AG04450 (cell line): ENCODE results near the gene GRK5. TPM values are rescaled to one million over a fixed set of nuclear protein-coding genes. Genes with fewer than 3 reads are reported as not detected.

Source experiments
- CTCF ChIA-PET: fragments of 300-600, 350-600 bp; formaldehyde crosslinking; extraction: SDS; loops from one replicate; lab custom pipeline; 2022; ENCODE audit warnings: antibody characterized with exemption, inconsistent platforms; lab: Charles Lee
- POLR2A ChIA-PET: fragments of 350-600 bp; formaldehyde crosslinking; extraction: SDS; loops from one replicate; lab custom pipeline; 2021; ENCODE audit warnings: antibody characterized with exemption, inconsistent platforms; lab: Yijun Ruan, JAX
- DNase-seq: peaks from one replicate; pipeline ENCODE4 v3.0.0-alpha.2; 2011; ENCODE audit warnings: low read depth, low spot score
- H3K27ac ChIP-seq: one replicate; pipeline ENCODE4 v1.5.1; 2012; ENCODE audit warnings: low read depth, low read length, control low read depth
- H3K27me3 ChIP-seq: one replicate; pipeline ENCODE4 v1.6.0; 2012; ENCODE audit warnings: low read length; ENCODE audit not compliant: control insufficient read depth, insufficient read depth
- H3K4me3 ChIP-seq: 2 replicates; pipeline ENCODE4 v1.5.1; 2011; ENCODE audit warnings: mild to moderate bottlenecking, low read depth, low read length, control low read depth
- H3K9me3 ChIP-seq: 2 replicates; pipeline ENCODE4 v1.5.1; 2012; ENCODE audit warnings: low read length; ENCODE audit not compliant: control insufficient read depth, insufficient read depth
- CTCF ChIP-seq: IDR thresholded peaks from 2 replicates; pipeline ENCODE4 v1.5.1; 2011; ENCODE audit warnings: low read depth, low read length, control low read depth, inconsistent platforms
- polyA plus RNA-seq: library from polyadenylated mRNA; depleted of rRNA; stranded (reverse); fragments of >200 nt; gene quantifications from 2 replicates; pipeline ENCODE4 v1.2.3, GENCODE V29; 2011

The GRK5 gene
- polyA plus RNA-seq, 1 experiment: 27.6 TPM

- H3K27me3 ChIP-seq: no peaks in the 10 kb centered on the region
- no peaks in the 10 kb centered on the region for H3K9me3 ChIP-seq
- POLR2A ChIA-PET: no interaction called here
- no peak overlapping the region for H3K27ac ChIP-seq
- CTCF ChIA-PET: no interaction called here
- DNase-seq: no peak
- H3K4me3 ChIP-seq: no peak overlapping the region
- TF ChIP-seq CTCF: no peak
Observed at GRCh38 chr10:119397416-119397815, 190.0 kb downstream of the GRK5 start.

DNA sequence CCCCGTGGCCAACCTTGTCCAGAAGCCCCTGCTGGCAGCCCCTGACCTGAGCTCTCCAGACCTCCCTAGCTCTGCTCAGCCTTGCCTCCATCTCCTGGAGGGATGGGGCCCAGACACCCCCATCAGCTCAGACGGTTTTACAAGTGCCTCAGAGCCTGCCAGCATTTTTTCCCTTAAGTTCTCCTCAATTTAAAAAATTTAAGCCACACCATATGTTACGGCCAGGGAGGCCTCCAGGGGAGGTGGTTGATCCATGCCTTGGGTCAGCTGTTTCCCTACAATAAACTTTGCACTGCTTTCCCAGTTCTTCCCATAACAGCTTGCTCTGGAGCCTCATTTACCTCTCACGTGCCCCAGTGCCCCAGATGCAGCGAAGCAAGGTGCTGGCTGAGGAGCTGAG lies 191.6 kb downstream of the GRK5 start:
- no peak for DNase-seq
- H3K9me3 ChIP-seq: no peaks in the 10 kb centered on the region
- H3K4me3 ChIP-seq: no peak overlapping the region
- no peak for TF ChIP-seq CTCF
- no peaks in the 10 kb centered on the region for H3K27me3 ChIP-seq
- CTCF ChIA-PET: interaction anchor here (1.4 kb wide), 1 partner anchor 200 kb away, joined by 4 read pairs; no protein-coding TSS in a partner anchor
- peak overlapping the region; percentile 39 for H3K27ac ChIP-seq
- POLR2A ChIA-PET: interaction anchor here (0.6 kb wide), 1 partner anchor 23 kb away, joined by 3 read pairs; no protein-coding TSS in a partner anchor

DNA sequence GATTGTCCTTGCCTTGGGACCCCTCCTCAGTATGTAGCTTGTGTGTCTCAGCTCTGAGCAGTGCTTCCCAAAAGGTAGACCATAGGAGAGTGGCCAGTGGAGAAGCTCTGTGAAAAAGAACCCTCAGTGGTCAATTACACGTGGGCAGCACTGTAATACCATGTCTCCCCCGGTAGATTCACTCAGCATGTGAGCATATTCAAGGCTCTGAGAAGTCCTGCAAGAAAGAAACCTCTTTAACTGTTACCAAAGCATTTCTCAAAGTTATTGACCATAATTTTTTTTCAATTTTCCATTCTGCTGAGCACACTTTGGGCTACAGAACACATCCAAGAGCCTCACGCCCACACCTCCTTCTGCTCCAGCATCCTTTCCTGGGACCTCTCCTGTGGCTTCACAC lies 192.1 kb downstream of the GRK5 start:
- CTCF ChIA-PET: interaction anchor here (1.4 kb wide), 1 partner anchor 200 kb away, joined by 4 read pairs; no protein-coding TSS in a partner anchor
- DNase-seq: no peak

GRCh38 chr10:119401671-119402395 lies 194.5 kb downstream of the GRK5 start:
- no peaks in the 10 kb centered on the region for H3K9me3 ChIP-seq
- ChIA-PET CTCF (interaction anchor here (0.6 to 1.0 kb wide), 3 partner anchors 18 to 202 kb away, joined by 3 to 4 read pairs (median 3); no protein-coding TSS in a partner anchor), POLR2A (interaction anchor here (0.6 to 3.3 kb wide), 15 partner anchors 8 to 195 kb away, joined by 3 to 41 read pairs (median 4); partner anchors contain the start of gene GRK5)
- TF ChIP-seq CTCF: no peak
- H3K4me3 ChIP-seq: no peak overlapping the region
- H3K27me3 ChIP-seq: no peaks in the 10 kb centered on the region
- peak; percentile 95 for DNase-seq
- H3K27ac ChIP-seq: peak overlapping the region; percentile 95

More for the DNA sequence above, 192.1 kb downstream of the GRK5 start:
- H3K27ac ChIP-seq: peak overlapping the region; percentile 11
- no peak overlapping the region for H3K4me3 ChIP-seq
- no peaks in the 10 kb centered on the region for H3K27me3 ChIP-seq
- POLR2A ChIA-PET: no interaction called here
- H3K9me3 ChIP-seq: no peaks in the 10 kb centered on the region
- no peak for TF ChIP-seq CTCF

DNA sequence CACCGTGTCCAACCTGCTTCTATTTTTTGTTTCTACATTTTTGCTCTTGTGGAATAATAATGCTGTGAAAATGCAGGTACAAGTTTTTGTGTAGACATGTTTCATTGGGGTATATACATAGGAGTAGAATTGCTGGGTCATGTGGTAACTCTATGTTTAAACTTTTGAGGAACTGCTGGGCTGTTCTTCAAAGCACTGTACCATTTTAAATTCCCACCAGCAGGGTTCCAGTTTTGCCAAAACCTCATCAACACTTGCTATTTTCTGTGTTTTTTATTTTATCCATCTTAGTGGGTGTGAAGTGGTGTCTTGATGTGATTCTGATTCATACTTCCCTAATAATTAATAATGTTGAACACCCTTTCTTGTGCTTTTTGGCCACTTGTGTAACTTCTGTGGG lies 196.6 kb downstream of the GRK5 start:
- ChIA-PET CTCF (no interaction called here), POLR2A (no interaction called here)
- TF ChIP-seq CTCF: peak; percentile 29; the same call in 1 of the 2 replicates
- Histone ChIP-seq H3K27me3 (no peaks in the 10 kb centered on the region), H3K4me3 (no peak overlapping the region), H3K27ac (no peak overlapping the region), H3K9me3 (no peaks in the 10 kb centered on the region)
- DNase-seq: no peak
